Muscle layer of duodenum (tissue), 2 donors: ENCODE results near the gene ALPK1.

Source experiments
- H3K27ac ChIP-seq: one replicate; pipeline ENCODE4 v1.7.0; 2013; ENCODE audit warnings: mild to moderate bottlenecking, low read length
- H3K27me3 ChIP-seq: one replicate; pipeline ENCODE4 v1.7.0; 2013; ENCODE audit warnings: low read depth, mild to moderate bottlenecking, control low read depth, low read length
- H3K36me3 ChIP-seq, 2 donors: one replicate each; pipeline ENCODE4 v1.7.0; 2013; ENCODE audit warnings: low read length in 2 of 2, control low read depth in 1 of 2, mild to moderate bottlenecking in 1 of 2; ENCODE audit not compliant: insufficient read depth in 2 of 2, control insufficient read depth in 1 of 2
- H3K4me1 ChIP-seq, 2 donors: one replicate each; pipeline ENCODE4 v1.7.0; 2013; ENCODE audit warnings: low read length in 2 of 2, mild to moderate bottlenecking in 2 of 2, control low read depth in 1 of 2, moderate library complexity in 1 of 2; ENCODE audit not compliant: insufficient read depth in 2 of 2, control insufficient read depth in 1 of 2
- H3K4me3 ChIP-seq, 2 donors: one replicate each; pipeline ENCODE4 v1.7.0; 2013; ENCODE audit warnings: low read length in 2 of 2, low read depth in 1 of 2, mild to moderate bottlenecking in 1 of 2
- H3K9me3 ChIP-seq, 2 donors: one replicate each; pipeline ENCODE4 v1.7.0; 2013; ENCODE audit warnings: low read length in 2 of 2, control low read depth in 1 of 2, mild to moderate bottlenecking in 1 of 2; ENCODE audit not compliant: control insufficient read depth in 1 of 2
- donor health status: healthy.

ALPK1 gene

GRCh38 chr4:112402098-112402497 is 104.9 kb downstream of the ALPK1 start:
- Histone ChIP-seq H3K4me1 (no peaks in the 10 kb centered on the region), H3K4me3 (no peak overlapping the region), H3K9me3 (no peaks in the 10 kb centered on the region), H3K27ac (no peak overlapping the region), H3K27me3 (no peaks in the 10 kb centered on the region), H3K36me3 (no peaks in the 10 kb centered on the region)

GRCh38 chr4:112403101-112403945 is 106.2 kb downstream of the ALPK1 start:
- H3K4me1 ChIP-seq, result no peaks in the 10 kb centered on the region
- H3K9me3 ChIP-seq, result no peaks in the 10 kb centered on the region
- no peak overlapping the region for H3K27ac ChIP-seq
- H3K36me3 ChIP-seq, result no peaks in the 10 kb centered on the region
- no peak overlapping the region for H3K4me3 ChIP-seq
- H3K27me3 ChIP-seq, result no peaks in the 10 kb centered on the region

GRCh38 chr4:112410364-112410763 is 113.2 kb downstream of the ALPK1 start:
- Histone ChIP-seq H3K27me3 (no peaks in the 10 kb centered on the region), H3K4me3 (no peak overlapping the region), H3K27ac (no peak overlapping the region), H3K4me1 (no peaks in the 10 kb centered on the region), H3K9me3 (no peaks in the 10 kb centered on the region), H3K36me3 (peaks cover 0 to 13% of the 10 kb centered on the region in 2 donors)

- no peak overlapping the region for H3K4me3 ChIP-seq
- peaks cover 0 to 13% of the 10 kb centered on the region in 2 donors for H3K36me3 ChIP-seq
- no peaks in the 10 kb centered on the region for H3K4me1 ChIP-seq
- H3K9me3 ChIP-seq, result no peaks in the 10 kb centered on the region
- no peaks in the 10 kb centered on the region for H3K27me3 ChIP-seq
- no peak overlapping the region for H3K27ac ChIP-seq
Observed at GRCh38 chr4:112410804-112411203, 113.6 kb downstream of the ALPK1 start.

GRCh38 chr4:112411781-112412550 is 114.8 kb downstream of the ALPK1 start:
- Histone ChIP-seq H3K27ac (no peak overlapping the region), H3K27me3 (no peaks in the 10 kb centered on the region), H3K4me1 (no peaks in the 10 kb centered on the region), H3K36me3 (peaks cover 0 to 13% of the 10 kb centered on the region in 2 donors), H3K9me3 (no peaks in the 10 kb centered on the region), H3K4me3 (no peak overlapping the region)

GRCh38 chr4:112416464-112416863 is 119.3 kb downstream of the ALPK1 start:
- Histone ChIP-seq H3K4me3 (no peak overlapping the region), H3K9me3 (no peaks in the 10 kb centered on the region), H3K36me3 (peaks cover 0 to 13% of the 10 kb centered on the region in 2 donors), H3K4me1 (no peaks in the 10 kb centered on the region), H3K27me3 (no peaks in the 10 kb centered on the region), H3K27ac (no peak overlapping the region)

- Histone ChIP-seq H3K27ac (no peak overlapping the region), H3K36me3 (peaks cover 0 to 10% of the 10 kb centered on the region in 2 donors), H3K4me1 (no peaks in the 10 kb centered on the region), H3K27me3 (no peaks in the 10 kb centered on the region), H3K9me3 (no peaks in the 10 kb centered on the region), H3K4me3 (no peak overlapping the region)
Observed at GRCh38 chr4:112418092-112418491, 120.9 kb downstream of the ALPK1 start.

GRCh38 chr4:112421911-112422310 is 124.7 kb downstream of the ALPK1 start:
- H3K36me3 ChIP-seq, result peaks cover 0 to 11% of the 10 kb centered on the region in 2 donors
- no peak overlapping the region for H3K4me3 ChIP-seq
- H3K4me1 ChIP-seq, result no peaks in the 10 kb centered on the region
- H3K27ac ChIP-seq, result no peak overlapping the region
- no peaks in the 10 kb centered on the region for H3K9me3 ChIP-seq
- no peaks in the 10 kb centered on the region for H3K27me3 ChIP-seq

- no peak overlapping the region for H3K4me3 ChIP-seq
- peaks cover 0 to 16% of the 10 kb centered on the region in 2 donors for H3K36me3 ChIP-seq
- H3K9me3 ChIP-seq, result no peaks in the 10 kb centered on the region
- no peak overlapping the region for H3K27ac ChIP-seq
- no peaks in the 10 kb centered on the region for H3K27me3 ChIP-seq
- no peaks in the 10 kb centered on the region for H3K4me1 ChIP-seq
Observed at GRCh38 chr4:112422644-112423043, 125.5 kb downstream of the ALPK1 start.

- Histone ChIP-seq H3K9me3 (no peaks in the 10 kb centered on the region), H3K4me3 (no peak overlapping the region), H3K27ac (no peak overlapping the region), H3K27me3 (no peaks in the 10 kb centered on the region), H3K4me1 (no peaks in the 10 kb centered on the region), H3K36me3 (peaks cover 0 to 22% of the 10 kb centered on the region in 2 donors)
Observed at GRCh38 chr4:112423591-112423990, 126.4 kb downstream of the ALPK1 start.

GRCh38 chr4:112425823-112426222 is 128.7 kb downstream of the ALPK1 start:
- no peaks in the 10 kb centered on the region for H3K27me3 ChIP-seq
- H3K9me3 ChIP-seq, result no peaks in the 10 kb centered on the region
- no peaks in the 10 kb centered on the region for H3K4me1 ChIP-seq
- peaks cover 11 to 27% of the 10 kb centered on the region in 2 donors for H3K36me3 ChIP-seq
- no peak overlapping the region for H3K27ac ChIP-seq
- H3K4me3 ChIP-seq, result no peak overlapping the region
